ENCODE data around the gene PLPPR3. TPM values are rescaled to one million over a fixed set of nuclear protein-coding genes. Genes with fewer than 3 reads are reported as not detected.

PLPPR3 gene
- total RNA-seq, 1 experiment from 2014 or later: 0.81 TPM

GRCh38 chr19:788686-788982 lies 33.1 kb downstream of the PLPPR3 start:
- Histone ChIP-seq H3K79me2 (ENCODE audit: low read depth) (peaks cover 13% of the 10 kb centered on the region), H3K9me2 (ENCODE audit: insufficient read depth) (no peaks in the 10 kb centered on the region), H3K27ac (no peak overlapping the region), H3K27me3 (ENCODE audit: insufficient read depth, low read depth) (no peaks in the 10 kb centered on the region), H3K36me3 (ENCODE audit: low read depth) (no peaks in the 10 kb centered on the region), H4K20me1 (ENCODE audit: insufficient read depth) (no peaks in the 10 kb centered on the region), H3K4me2 (no peak overlapping the region), H3K4me3 (no peak overlapping the region), H3F3A (ENCODE audit: insufficient read depth, low read depth) (no peaks in the 10 kb centered on the region; the same call in 1 of the 2 replicates), H3K9me3 (ENCODE audit: insufficient read depth, low read depth) (no peaks in the 10 kb centered on the region), H2AFZ (no peak overlapping the region), H3K4me1 (replicated peaks; ENCODE audit: insufficient read depth) (peaks cover 10% of the 10 kb centered on the region)
- no peak for DNase-seq
- TF ChIP-seq EZH2 (IDR thresholded peaks at IDR 0.05; ENCODE audit: low read depth) (no peak), CTCF (conservative IDR thresholded peaks at IDR 0.05) (no peak)
- ChIA-PET POLR2A (ENCODE audit: unreplicated experiment) (no interaction called here), CTCF (no interaction called here)
- no TSS peak for BruUV-seq (replicated peaks)
- intact Hi-C loops (cut with micrococcal nuclease; ENCODE audit: unreplicated experiment): no loop called here

DNA sequence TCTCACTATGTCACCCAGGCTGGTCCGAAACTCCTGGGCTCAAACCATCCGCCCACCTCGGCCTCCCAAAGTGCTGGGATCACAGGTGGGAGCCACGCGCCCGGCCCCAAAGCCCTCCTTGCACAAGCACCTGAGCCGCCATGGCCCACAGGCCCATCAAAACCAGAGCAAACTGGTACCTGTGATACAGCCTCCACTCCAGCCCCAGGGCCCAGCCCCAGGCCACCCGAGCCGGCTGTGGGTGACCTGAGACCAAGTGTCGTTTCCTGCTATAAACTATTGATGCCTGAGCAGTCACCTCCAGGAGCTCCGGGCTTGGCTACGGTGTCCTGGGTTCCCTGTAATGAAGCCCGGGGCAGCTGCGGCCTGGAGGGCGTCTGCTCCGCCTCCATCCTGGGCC lies 34.2 kb downstream of the PLPPR3 start:
- H2AFZ ChIP-seq: no peak overlapping the region
- H3K4me2 ChIP-seq: no peak overlapping the region
- no peak for DNase-seq
- no peaks in the 10 kb centered on the region for H3K9me3 ChIP-seq (ENCODE audit: insufficient read depth, low read depth)
- H3K4me1 ChIP-seq (replicated peaks; ENCODE audit: insufficient read depth): peaks cover 19% of the 10 kb centered on the region
- BruUV-seq (replicated peaks): no TSS peak
- TF ChIP-seq CTCF (conservative IDR thresholded peaks at IDR 0.05) (no peak), EZH2 (IDR thresholded peaks at IDR 0.05; ENCODE audit: low read depth) (no peak)
- CTCF ChIA-PET: no interaction called here
- no peaks in the 10 kb centered on the region for H3K27me3 ChIP-seq (ENCODE audit: insufficient read depth, low read depth)
- no peaks in the 10 kb centered on the region for H3K9me2 ChIP-seq (ENCODE audit: insufficient read depth)
- H4K20me1 ChIP-seq (ENCODE audit: insufficient read depth): no peaks in the 10 kb centered on the region
- POLR2A ChIA-PET (ENCODE audit: unreplicated experiment): no interaction called here
- H3K27ac ChIP-seq: no peak overlapping the region
- intact Hi-C loops (cut with micrococcal nuclease; ENCODE audit: unreplicated experiment): no loop called here
- peaks cover 23% of the 10 kb centered on the region for H3K79me2 ChIP-seq (ENCODE audit: low read depth)
- no peaks in the 10 kb centered on the region for H3K36me3 ChIP-seq (ENCODE audit: low read depth)
- H3K4me3 ChIP-seq: no peak overlapping the region
- H3F3A ChIP-seq (ENCODE audit: insufficient read depth, low read depth): peaks cover 5% of the 10 kb centered on the region; the same call in 1 of the 2 replicates

DNA sequence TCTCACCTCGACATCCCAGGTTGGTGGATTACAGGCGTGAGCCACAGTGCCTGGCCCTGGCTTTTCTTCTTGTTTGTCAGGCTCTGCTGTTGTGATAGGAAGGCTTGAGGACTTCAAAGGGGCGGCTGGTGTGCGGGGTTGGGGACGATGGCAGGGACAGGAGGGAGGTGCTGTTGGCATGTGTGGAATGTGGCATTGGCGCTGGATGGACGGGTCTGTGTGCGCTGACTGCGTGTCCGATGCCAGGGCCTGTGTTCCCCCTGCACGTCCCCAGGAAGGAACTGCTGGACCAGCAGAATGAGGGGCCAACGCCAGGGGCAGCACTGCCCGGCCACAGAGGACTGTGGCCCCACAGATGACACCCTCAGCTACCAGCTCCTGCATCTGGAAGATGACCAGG lies 37.2 kb downstream of the PLPPR3 start:
- H4K20me1 ChIP-seq (ENCODE audit: insufficient read depth): no peaks in the 10 kb centered on the region
- CTCF ChIA-PET: no interaction called here
- H2AFZ ChIP-seq: no peak overlapping the region
- H3K9me3 ChIP-seq (ENCODE audit: insufficient read depth, low read depth): no peaks in the 10 kb centered on the region
- H3K4me3 ChIP-seq: peak overlapping the region; percentile 68; the same call in 1 of the 2 replicates
- POLR2A ChIA-PET (ENCODE audit: unreplicated experiment): no interaction called here
- peak in 1 of 2 experiments; percentile 61 for DNase-seq
- BruUV-seq (replicated peaks): no TSS peak
- H3K9me2 ChIP-seq (ENCODE audit: insufficient read depth): no peaks in the 10 kb centered on the region
- no peak overlapping the region for H3K27ac ChIP-seq
- peaks cover 27% of the 10 kb centered on the region; the same call in 1 of the 2 replicates for H3F3A ChIP-seq (ENCODE audit: insufficient read depth, low read depth)
- no peaks in the 10 kb centered on the region for H3K36me3 ChIP-seq (ENCODE audit: low read depth)
- peaks cover 29% of the 10 kb centered on the region for H3K4me1 ChIP-seq (replicated peaks; ENCODE audit: insufficient read depth)
- peaks cover 23% of the 10 kb centered on the region for H3K79me2 ChIP-seq (ENCODE audit: low read depth)
- peak overlapping the region; percentile 91 for H3K4me2 ChIP-seq
- no peaks in the 10 kb centered on the region for H3K27me3 ChIP-seq (ENCODE audit: insufficient read depth, low read depth)
- no peak for TF ChIP-seq EZH2 (IDR thresholded peaks at IDR 0.05; ENCODE audit: low read depth)
- TF ChIP-seq CTCF (conservative IDR thresholded peaks at IDR 0.05): no peak
- intact Hi-C loops (cut with micrococcal nuclease; ENCODE audit: unreplicated experiment): no loop called here
